OCI-LY1 (cell line): ENCODE measurements around the gene CHP2.

Source experiments
- EZH2 ChIP-seq: fragments of 200-600 bp; sonication (generic), shearing (Covaris generic); IDR thresholded peaks from 2 replicates; pipeline ENCODE4 v1.8.0; 2017; ENCODE audit warnings: borderline replicate concordance, mixed run types, mild to moderate bottlenecking, antibody characterized with exemption, low read length, moderate library complexity, mixed read lengths
- TF ChIP-seq, protein P1 (sequence below): fragments of 200-600 bp; sonication (generic), shearing (Covaris generic); IDR thresholded peaks from 2 replicates; pipeline ENCODE4 v1.5.1; 2017; ENCODE audit warnings: mild to moderate bottlenecking, antibody characterized with exemption, low read length, moderate library complexity, mixed read lengths

DNA sequence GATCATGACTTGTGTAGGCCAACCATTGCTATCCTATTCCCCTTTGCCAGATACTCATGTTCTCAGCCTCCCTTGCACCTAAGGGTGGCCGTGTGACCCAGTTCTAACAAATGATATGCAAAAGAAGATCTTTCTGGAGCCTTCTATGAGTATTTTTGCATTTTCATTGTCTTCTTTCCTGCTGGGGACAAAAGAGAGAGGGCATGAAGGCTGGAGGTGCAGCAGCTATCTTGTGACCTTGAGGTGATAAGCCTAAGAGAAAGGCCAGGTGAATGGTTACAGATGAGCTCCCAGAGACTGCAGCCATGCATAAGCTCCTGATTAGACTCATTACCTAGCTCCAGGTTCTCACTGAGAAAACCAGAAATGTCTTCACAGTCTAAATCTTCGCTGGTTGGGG lies 42.1 kb downstream of the CHP2 start:
- TF ChIP-seq EZH2 = no peak
- TF ChIP-seq, protein P1, sequence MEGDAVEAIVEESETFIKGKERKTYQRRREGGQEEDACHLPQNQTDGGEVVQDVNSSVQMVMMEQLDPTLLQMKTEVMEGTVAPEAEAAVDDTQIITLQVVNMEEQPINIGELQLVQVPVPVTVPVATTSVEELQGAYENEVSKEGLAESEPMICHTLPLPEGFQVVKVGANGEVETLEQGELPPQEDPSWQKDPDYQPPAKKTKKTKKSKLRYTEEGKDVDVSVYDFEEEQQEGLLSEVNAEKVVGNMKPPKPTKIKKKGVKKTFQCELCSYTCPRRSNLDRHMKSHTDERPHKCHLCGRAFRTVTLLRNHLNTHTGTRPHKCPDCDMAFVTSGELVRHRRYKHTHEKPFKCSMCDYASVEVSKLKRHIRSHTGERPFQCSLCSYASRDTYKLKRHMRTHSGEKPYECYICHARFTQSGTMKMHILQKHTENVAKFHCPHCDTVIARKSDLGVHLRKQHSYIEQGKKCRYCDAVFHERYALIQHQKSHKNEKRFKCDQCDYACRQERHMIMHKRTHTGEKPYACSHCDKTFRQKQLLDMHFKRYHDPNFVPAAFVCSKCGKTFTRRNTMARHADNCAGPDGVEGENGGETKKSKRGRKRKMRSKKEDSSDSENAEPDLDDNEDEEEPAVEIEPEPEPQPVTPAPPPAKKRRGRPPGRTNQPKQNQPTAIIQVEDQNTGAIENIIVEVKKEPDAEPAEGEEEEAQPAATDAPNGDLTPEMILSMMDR = no peak
